T-helper 2 cell treated with Interferon-gamma antibody and Interleukin-4, amounts not matched to agents 100 ng/mL and 5 ng/mL, for 36 hours (primary cell): ENCODE measurements around the gene FARSB. TPM values are rescaled to one million over a fixed set of nuclear protein-coding genes. Genes with fewer than 3 reads are reported as not detected.

Experiments used
- intact Hi-C: fragments of 100-400 bp; cut with micrococcal nuclease; formaldehyde crosslinking; loops from one replicate; pipeline ENCODE4 v1.15.1; 2023
- total RNA-seq: library from RNA; stranded (reverse); gene quantifications from 2 replicates; pipeline ENCODE4 v1.2.3, GENCODE V29; 2022

The FARSB gene
- total RNA-seq, 1 donor from 2014 or later: 32.1 TPM

- intact Hi-C loops: loop anchor here (1.0 kb wide), 1 partner anchor 244 kb away; no protein-coding TSS in a partner anchor
Observed at GRCh38 chr2:222561817-222562645, 93.9 kb downstream of the FARSB start.

GRCh38 chr2:222561151-222561550 lies 94.7 kb downstream of the FARSB start:
- intact Hi-C loops: no loop called here

- intact Hi-C loops: no loop called here
Observed at GRCh38 chr2:222554517-222554916, 101.4 kb downstream of the FARSB start.

- intact Hi-C loops: no loop called here
Observed at GRCh38 chr2:222548992-222549391, 106.9 kb downstream of the FARSB start.

GRCh38 chr2:222547083-222547482 lies 108.8 kb downstream of the FARSB start:
- intact Hi-C loops: no loop called here

- intact Hi-C loops: no loop called here
Observed at GRCh38 chr2:222545823-222546795, 109.8 kb downstream of the FARSB start.

GRCh38 chr2:222544661-222545060 lies 111.2 kb downstream of the FARSB start:
- intact Hi-C loops: no loop called here

- intact Hi-C loops: no loop called here
Observed at GRCh38 chr2:222538535-222538934, 117.4 kb downstream of the FARSB start.

GRCh38 chr2:222535477-222535876 lies 120.4 kb downstream of the FARSB start:
- intact Hi-C loops: no loop called here

- intact Hi-C loops: no loop called here
Observed at GRCh38 chr2:222532315-222532714, 123.6 kb downstream of the FARSB start.

- intact Hi-C loops: no loop called here
Observed at GRCh38 chr2:222526480-222527277, 129.2 kb downstream of the FARSB start.

- intact Hi-C loops: no loop called here
Observed at GRCh38 chr2:222525811-222526210, 130.1 kb downstream of the FARSB start.

- intact Hi-C loops: no loop called here
Observed at GRCh38 chr2:222523783-222524544, 131.9 kb downstream of the FARSB start.

- intact Hi-C loops: no loop called here
Observed at GRCh38 chr2:222522082-222522481, 133.8 kb downstream of the FARSB start.

GRCh38 chr2:222521099-222521498 lies 134.8 kb downstream of the FARSB start:
- intact Hi-C loops: no loop called here

Other genes with a start within 250 kb of the FARSB start
- gene SGPP2, start 231.5 kb downstream of the FARSB start, total RNA-seq: 0.57 and 0.70 TPM in 2 replicates
- gene MOGAT1, start 15.6 kb upstream of the FARSB start, total RNA-seq: not detected in 2 replicates
- gene ACSL3, start 204.9 kb upstream of the FARSB start, total RNA-seq: 51.5 and 58.2 TPM in 2 replicates